Left ventricle myocardium superior (tissue), 1 donor: ENCODE measurements around the gene UGP2. TPM values are rescaled to one million over a fixed set of nuclear protein-coding genes. Genes with fewer than 3 reads are reported as not detected.
"Not testable (repeated sequence)": the region's sequence is repeated elsewhere in the genome, so short reads cannot be mapped to it uniquely, and the experiment has no call there.

Experiments used
- ATAC-seq: fragments of 200-7000 bp; cut with Tn5 transposase; one replicate; pipeline ENCODE4 v1.9.1; 2020; ENCODE audit warnings: mild to moderate bottlenecking, moderate library complexity
- DNase-seq: peaks from one replicate; pipeline ENCODE4 v3.0.0-alpha.2; 2020
- intact Hi-C: fragments of 100-400 bp; cut with micrococcal nuclease; formaldehyde crosslinking; loops from one replicate; pipeline ENCODE4 v1.11.0; 2022
- long read RNA-seq: library from polyadenylated mRNA; unstranded; transcript quantifications from one replicate; pipeline ENCODE4 v2.0.0, GENCODE V29; 2021
- total RNA-seq: library from RNA; stranded (reverse); fragmentation: NEBNext Ultra II Directional; extraction: Animal tissue kit (Norgen Biotek cat#: 25700); gene quantifications from one replicate; pipeline ENCODE4 v1.2.1, GENCODE V29; 2021
- donor health status: DM: no; HTN: yes; CAD: no; lungs with severe emphysema.

Gene UGP2
- total RNA-seq, result 368 TPM
- long read RNA-seq, transcript UGP2-201 (10 exons, 2,338 nt), result minor isoform, 151 of 606 reads
- long read RNA-seq, transcript UGP2-202 (10 exons, 2,136 nt), result major isoform, 338 of 606 reads
- long read RNA-seq, transcript UGP2-207 (11 exons, 2,057 nt), result minor isoform, 26 of 606 reads
- long read RNA-seq, transcript UGP2-203 (10 exons, 1,955 nt), result minor isoform, 10 of 606 reads
- long read RNA-seq, partial matches to known transcripts, result 27 of 606 reads
- long read RNA-seq, other reads (novel, unspliced or antisense), result 54 of 606 reads

- peak; percentile 90 for ATAC-seq
- intact Hi-C loops, result no loop called here
- DNase-seq, result peak; percentile 94
These were observed at the start of gene UGP2 for GRCh38 chr2:63841254-63842022. UGP2 (plus strand) TSS chr2:63841896; CDS start chr2:63842186, 290 bp downstream.

- ATAC-seq, result no peak
- DNase-seq, result no peak
- intact Hi-C loops, result no loop called here
These were observed 49.2 kb upstream of the UGP2 start for GRCh38 chr2:63792530-63792929.

- DNase-seq (no peak), ATAC-seq (peak; percentile 50)
- intact Hi-C loops, result no loop called here
These were observed 45.3 kb upstream of the UGP2 start for GRCh38 chr2:63796366-63796765.

GRCh38 chr2:63796796-63797195 lies 44.9 kb upstream of the UGP2 start:
- intact Hi-C loops, result no loop called here

GRCh38 chr2:63801455-63801854 lies 40.2 kb upstream of the UGP2 start:
- no peak for DNase-seq
- intact Hi-C loops, result no loop called here
- ATAC-seq, result no peak

More at GRCh38 chr2:63796796-63797195, 44.9 kb upstream of the UGP2 start:
- DNase-seq (no peak), ATAC-seq (no peak)

GRCh38 chr2:63805412-63805811 lies 36.3 kb upstream of the UGP2 start:
- DNase-seq (no peak), ATAC-seq (no peak)
- intact Hi-C loops, result no loop called here

GRCh38 chr2:63808036-63808435 lies 33.7 kb upstream of the UGP2 start:
- ATAC-seq, DNase-seq, intact Hi-C loops: not testable (repeated sequence)

GRCh38 chr2:63808911-63809310 lies 32.8 kb upstream of the UGP2 start:
- intact Hi-C loops, ATAC-seq: not testable (repeated sequence)

GRCh38 chr2:63811063-63811462 lies 30.6 kb upstream of the UGP2 start:
- intact Hi-C loops, result no loop called here
- no peak for ATAC-seq
- DNase-seq, result no peak

More at GRCh38 chr2:63808911-63809310, 32.8 kb upstream of the UGP2 start:
- not testable (repeated sequence) for DNase-seq

GRCh38 chr2:63811870-63812269 lies 29.8 kb upstream of the UGP2 start:
- intact Hi-C loops, result not testable (repeated sequence)

GRCh38 chr2:63814114-63814513 lies 27.6 kb upstream of the UGP2 start:
- intact Hi-C loops, result no loop called here
- no peak for DNase-seq
- no peak for ATAC-seq

More at GRCh38 chr2:63811870-63812269, 29.8 kb upstream of the UGP2 start:
- not testable (repeated sequence) for DNase-seq, ATAC-seq

- DNase-seq (no peak), ATAC-seq (no peak)
- intact Hi-C loops, result no loop called here
These were observed 24.3 kb upstream of the UGP2 start for GRCh38 chr2:63817382-63817781.

- DNase-seq (no peak), ATAC-seq (no peak)
- intact Hi-C loops, result no loop called here
These were observed 23.4 kb upstream of the UGP2 start for GRCh38 chr2:63818271-63818670.

GRCh38 chr2:63819256-63819655 lies 22.4 kb upstream of the UGP2 start:
- intact Hi-C loops, result no loop called here
- ATAC-seq (no peak), DNase-seq (no peak)

- intact Hi-C loops, result no loop called here
- peak; percentile 55 for DNase-seq
- ATAC-seq, result peak; percentile 95
These were observed 21.7 kb upstream of the UGP2 start for GRCh38 chr2:63819765-63820717.

GRCh38 chr2:63820969-63821368 lies 20.7 kb upstream of the UGP2 start:
- DNase-seq (no peak), ATAC-seq (peak; percentile 14)
- intact Hi-C loops, result no loop called here

GRCh38 chr2:63821396-63821795 lies 20.3 kb upstream of the UGP2 start:
- no peak for DNase-seq
- intact Hi-C loops, result no loop called here
- no peak for ATAC-seq

- intact Hi-C loops, result no loop called here
- no peak for DNase-seq
- no peak for ATAC-seq
These were observed 19.2 kb upstream of the UGP2 start for GRCh38 chr2:63822478-63822877.

GRCh38 chr2:63827749-63828148 lies 13.9 kb upstream of the UGP2 start:
- ATAC-seq, result peak; percentile 71
- intact Hi-C loops, result no loop called here
- DNase-seq, result no peak
